Caco-2 (cell line): ENCODE data around the gene CTAGE1. TPM values are rescaled to one million over a fixed set of nuclear protein-coding genes. Genes with fewer than 3 reads are reported as not detected.

Experiments used
- BruUV-seq: library from RNA; stranded (reverse); fragments of 400-500 nt; replicated peaks from 2 replicates; lab custom pipeline; 2021; lab: Mats Ljungman, UMichigan
- CTCF ChIA-PET: fragments of 300-600 bp; sonication (Branson Sonifier 250); formaldehyde crosslinking; loops from one replicate; lab custom pipeline; 2022; ENCODE audit warnings: antibody characterized with exemption; lab: Charles Lee
- POLR2A ChIA-PET: fragments of 300-600 bp; sonication (Branson Sonifier 250); formaldehyde crosslinking; loops from one replicate; lab custom pipeline; 2022; ENCODE audit warnings: antibody characterized with exemption; lab: Charles Lee
- DNase-seq, 2 experiments: peaks; one replicate each; pipeline versions ENCODE4 v3.0.0 to v3.0.0-alpha.2; 2020 to 2022
- H3K27me3 ChIP-seq: replicated peaks from 2 replicates; pipeline ENCODE4 v1.6.0; 2011; ENCODE audit warnings: low read length; ENCODE audit not compliant: control insufficient read depth, insufficient read depth
- H3K36me3 ChIP-seq: 2 replicates; pipeline ENCODE4 v1.5.1; 2011; ENCODE audit warnings: low read length; ENCODE audit not compliant: control insufficient read depth, insufficient read depth
- H3K4me1 ChIP-seq: fragments of 250-450 bp; sonication (Bioruptor Pico); 2 replicates; pipeline ENCODE4 v1.5.1; 2020; ENCODE audit warnings: mild to moderate bottlenecking
- H3K4me3 ChIP-seq: 2 replicates; pipeline ENCODE4 v1.5.1; 2011; ENCODE audit warnings: low read depth, mild to moderate bottlenecking, control low read depth, low read length
- H3K9me3 ChIP-seq: fragments of 250-450 bp; sonication (Bioruptor Pico); 2 replicates; pipeline ENCODE4 v1.5.1; 2020; ENCODE audit warnings: mild to moderate bottlenecking, moderate library complexity
- H3K27ac Mint-ChIP-seq: one replicate; pipeline ENCODE4 v1.8.0; 2022; ENCODE audit warnings: mixed read lengths; ENCODE audit not compliant: unreplicated experiment
- H3K27me3 Mint-ChIP-seq: one replicate; pipeline ENCODE4 v1.8.0; 2022; ENCODE audit warnings: mixed read lengths; ENCODE audit not compliant: insufficient read depth, unreplicated experiment
- H3K36me3 Mint-ChIP-seq: one replicate; pipeline ENCODE4 v1.8.0; 2022; ENCODE audit warnings: mild to moderate bottlenecking, mixed read lengths; ENCODE audit not compliant: insufficient read depth, unreplicated experiment
- H3K4me1 Mint-ChIP-seq: one replicate; pipeline ENCODE4 v1.8.0; 2022; ENCODE audit warnings: low read depth, mixed read lengths; ENCODE audit not compliant: unreplicated experiment
- H3K4me3 Mint-ChIP-seq: one replicate; pipeline ENCODE4 v1.8.0; 2022; ENCODE audit warnings: mild to moderate bottlenecking, moderate library complexity, mixed read lengths; ENCODE audit not compliant: unreplicated experiment
- H3K9me3 Mint-ChIP-seq: one replicate; pipeline ENCODE4 v1.8.0; 2022; ENCODE audit warnings: mixed read lengths; ENCODE audit not compliant: unreplicated experiment
- intact Hi-C: fragments of 100-400 bp; cut with micrococcal nuclease; formaldehyde crosslinking; loops from one replicate; pipeline ENCODE4 v1.10.0; 2022; ENCODE audit not compliant: unreplicated experiment
- total RNA-seq: library from RNA; stranded (reverse); gene quantifications from 2 replicates; pipeline ENCODE4 v1.2.3, GENCODE V29; 2022
- TF ChIP-seq, protein P1 (sequence below), 2 experiments: fragments of 200-600 bp in 1 of 2; IDR thresholded peaks; 1 replicate in 1 of 2; 2 replicates in 1 of 2; pipeline versions ENCODE4 v1.5.1 to v1.8.0; 2011 to 2022; ENCODE audit warnings: antibody characterized with exemption in 1 of 2, control low read depth in 1 of 2, inconsistent platforms in 1 of 2, low read depth in 1 of 2, low read length in 1 of 2, mild to moderate bottlenecking in 1 of 2, moderate library complexity in 1 of 2; ENCODE audit not compliant: insufficient read depth in 1 of 2, severe bottlenecking in 1 of 2, unreplicated experiment in 1 of 2

CTAGE1 gene
- total RNA-seq, 1 experiment from 2014 or later: not detected

DNA sequence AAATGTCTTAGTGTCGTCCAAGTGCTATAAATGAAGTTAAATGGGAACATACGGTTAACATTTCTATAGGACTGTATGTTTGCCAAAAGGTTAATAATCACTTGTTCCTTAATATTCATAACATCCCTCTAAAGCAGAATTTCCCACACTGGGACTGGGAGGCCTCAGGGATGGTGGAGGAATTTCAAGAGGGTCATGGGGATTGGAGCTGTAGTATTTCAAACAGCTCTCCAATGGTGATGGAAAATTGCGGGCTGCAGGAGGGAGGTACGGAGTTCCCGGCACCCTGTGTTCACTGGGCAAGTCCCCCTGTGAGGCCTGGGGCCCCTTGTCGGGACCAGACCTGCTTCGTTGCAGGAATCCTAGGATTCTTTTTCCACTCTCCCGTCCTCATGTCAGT lies 39.8 kb upstream of the CTAGE1 start:
- Mint-ChIP-seq H3K9me3 (no peaks in the 10 kb centered on the region), H3K36me3 (peaks cover 4% of the 10 kb centered on the region), H3K4me3 (no peak overlapping the region), H3K27me3 (no peaks in the 10 kb centered on the region), H3K4me1 (peaks cover 13% of the 10 kb centered on the region), H3K27ac (no peak overlapping the region)
- Histone ChIP-seq H3K9me3 (no peaks in the 10 kb centered on the region), H3K4me1 (peaks cover 15% of the 10 kb centered on the region), H3K4me3 (no peak overlapping the region), H3K27me3 (no peaks in the 10 kb centered on the region), H3K36me3 (no peaks in the 10 kb centered on the region)
- DNase-seq: no peak
- POLR2A ChIA-PET: no interaction called here
- BruUV-seq: no TSS peak
- intact Hi-C loops: no loop called here
- CTCF ChIA-PET: no interaction called here
- TF ChIP-seq, protein P1, sequence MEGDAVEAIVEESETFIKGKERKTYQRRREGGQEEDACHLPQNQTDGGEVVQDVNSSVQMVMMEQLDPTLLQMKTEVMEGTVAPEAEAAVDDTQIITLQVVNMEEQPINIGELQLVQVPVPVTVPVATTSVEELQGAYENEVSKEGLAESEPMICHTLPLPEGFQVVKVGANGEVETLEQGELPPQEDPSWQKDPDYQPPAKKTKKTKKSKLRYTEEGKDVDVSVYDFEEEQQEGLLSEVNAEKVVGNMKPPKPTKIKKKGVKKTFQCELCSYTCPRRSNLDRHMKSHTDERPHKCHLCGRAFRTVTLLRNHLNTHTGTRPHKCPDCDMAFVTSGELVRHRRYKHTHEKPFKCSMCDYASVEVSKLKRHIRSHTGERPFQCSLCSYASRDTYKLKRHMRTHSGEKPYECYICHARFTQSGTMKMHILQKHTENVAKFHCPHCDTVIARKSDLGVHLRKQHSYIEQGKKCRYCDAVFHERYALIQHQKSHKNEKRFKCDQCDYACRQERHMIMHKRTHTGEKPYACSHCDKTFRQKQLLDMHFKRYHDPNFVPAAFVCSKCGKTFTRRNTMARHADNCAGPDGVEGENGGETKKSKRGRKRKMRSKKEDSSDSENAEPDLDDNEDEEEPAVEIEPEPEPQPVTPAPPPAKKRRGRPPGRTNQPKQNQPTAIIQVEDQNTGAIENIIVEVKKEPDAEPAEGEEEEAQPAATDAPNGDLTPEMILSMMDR (IDR thresholded peaks at IDR 0.05; ENCODE audit: insufficient read depth in 1 of 2, low read depth in 1 of 2, low read length in 1 of 2, severe bottlenecking in 1 of 2, unreplicated experiment in 1 of 2): no peak

DNA sequence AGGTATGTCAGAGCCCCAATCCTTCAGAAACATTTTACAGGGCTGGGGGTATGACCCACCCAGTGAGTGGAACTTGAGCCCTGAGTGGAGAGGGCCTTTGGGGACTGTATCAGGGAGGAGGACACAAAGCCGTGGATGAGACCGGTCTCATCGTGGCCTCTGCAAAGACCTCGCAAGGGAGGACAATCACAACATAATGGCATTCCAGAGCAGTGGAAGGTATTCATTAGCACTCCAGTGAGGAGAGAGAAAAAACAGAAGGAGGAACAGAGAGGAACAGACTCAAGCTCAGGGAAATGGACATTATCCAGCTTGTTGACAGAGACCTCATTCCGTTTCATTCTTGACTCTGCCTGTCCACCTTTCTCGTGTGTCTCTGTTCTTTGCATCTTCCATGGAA lies 38.8 kb upstream of the CTAGE1 start:
- Mint-ChIP-seq H3K9me3 (no peaks in the 10 kb centered on the region), H3K36me3 (peaks cover 7% of the 10 kb centered on the region), H3K27ac (no peak overlapping the region), H3K4me1 (peaks cover 13% of the 10 kb centered on the region), H3K27me3 (no peaks in the 10 kb centered on the region), H3K4me3 (no peak overlapping the region)
- ChIA-PET POLR2A (no interaction called here), CTCF (no interaction called here)
- peaks cover 11% of the 10 kb centered on the region; the same call in 1 of the 2 replicates for H3K4me1 ChIP-seq
- H3K27me3 ChIP-seq: no peaks in the 10 kb centered on the region
- H3K36me3 ChIP-seq: no peaks in the 10 kb centered on the region
- TF ChIP-seq, protein P1 (IDR thresholded peaks at IDR 0.05; ENCODE audit: insufficient read depth in 1 of 2, low read depth in 1 of 2, low read length in 1 of 2, severe bottlenecking in 1 of 2, unreplicated experiment in 1 of 2): no peak
- intact Hi-C loops: no loop called here
- BruUV-seq: no TSS peak
- DNase-seq: no peak
- H3K4me3 ChIP-seq: no peak overlapping the region
- H3K9me3 ChIP-seq: no peaks in the 10 kb centered on the region

DNA sequence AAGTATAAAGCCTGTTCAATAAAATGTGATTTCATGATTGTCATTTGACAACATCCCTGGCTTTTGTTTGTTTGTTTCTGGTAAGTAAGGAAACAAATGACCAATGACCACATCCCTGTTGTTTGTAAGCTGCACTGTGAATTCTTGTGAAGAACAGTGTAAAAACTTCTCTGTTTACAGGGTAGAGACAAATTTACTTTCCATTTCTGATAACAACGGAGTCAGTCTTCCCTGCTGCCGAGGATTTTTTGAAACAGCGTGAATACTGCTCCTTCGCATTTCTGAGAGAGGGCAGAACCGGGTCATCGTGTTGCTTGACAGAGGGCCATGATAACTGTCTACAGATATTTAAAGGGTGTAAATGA lies 38.4 kb upstream of the CTAGE1 start:
- H3K9me3 ChIP-seq: no peaks in the 10 kb centered on the region
- CTCF ChIA-PET: no interaction called here
- H3K9me3 Mint-ChIP-seq: no peaks in the 10 kb centered on the region
- no peaks in the 10 kb centered on the region for H3K36me3 ChIP-seq
- H3K4me3 ChIP-seq: no peak overlapping the region
- intact Hi-C loops: no loop called here
- H3K27ac Mint-ChIP-seq: no peak overlapping the region
- peaks cover 7% of the 10 kb centered on the region for H3K36me3 Mint-ChIP-seq
- no peaks in the 10 kb centered on the region for H3K27me3 Mint-ChIP-seq
- POLR2A ChIA-PET: no interaction called here
- H3K4me3 Mint-ChIP-seq: no peak overlapping the region
- no peaks in the 10 kb centered on the region for H3K27me3 ChIP-seq
- BruUV-seq: no TSS peak
- DNase-seq: no peak
- peaks cover 11% of the 10 kb centered on the region; the same call in 1 of the 2 replicates for H3K4me1 ChIP-seq
- TF ChIP-seq, protein P1 (IDR thresholded peaks at IDR 0.05; ENCODE audit: insufficient read depth in 1 of 2, low read depth in 1 of 2, low read length in 1 of 2, severe bottlenecking in 1 of 2, unreplicated experiment in 1 of 2): no peak
- H3K4me1 Mint-ChIP-seq: peaks cover 13% of the 10 kb centered on the region
